ENCODE measurements around the gene SEMA3G.

Gene SEMA3G

GRCh38 chr3:52489453-52489852 is 44.5 kb upstream of the SEMA3G start:
- no peak overlapping the region for H3K27ac ChIP-seq
- TF ChIP-seq CTCF (conservative IDR thresholded peaks at IDR 0.05) (no peak), ZFX (IDR thresholded peaks at IDR 0.05) (no peak)

- TF ChIP-seq CTCF (conservative IDR thresholded peaks at IDR 0.05) (no peak), ZFX (IDR thresholded peaks at IDR 0.05) (no peak)
- H3K27ac ChIP-seq, result no peak overlapping the region
These were observed 43.8 kb upstream of the SEMA3G start for GRCh38 chr3:52488746-52489145.

- no peak overlapping the region for H3K27ac ChIP-seq
These were observed 43.1 kb upstream of the SEMA3G start for GRCh38 chr3:52487788-52488691.

GRCh38 chr3:52487050-52487787 is 42.3 kb upstream of the SEMA3G start:
- H3K27ac ChIP-seq, result no peak overlapping the region
- TF ChIP-seq CTCF (conservative IDR thresholded peaks at IDR 0.05) (no peak), ZFX (IDR thresholded peaks at IDR 0.05) (no peak)

More at GRCh38 chr3:52487788-52488691, 43.1 kb upstream of the SEMA3G start:
- TF ChIP-seq CTCF (conservative IDR thresholded peaks at IDR 0.05), result no peak
- TF ChIP-seq ZFX (IDR thresholded peaks at IDR 0.05), result no peak

- TF ChIP-seq CTCF (conservative IDR thresholded peaks at IDR 0.05) (no peak), ZFX (IDR thresholded peaks at IDR 0.05) (no peak)
- H3K27ac ChIP-seq, result no peak overlapping the region
These were observed 40.0 kb upstream of the SEMA3G start for GRCh38 chr3:52484680-52485461.

- H3K27ac ChIP-seq, result no peak overlapping the region
- no peak for TF ChIP-seq CTCF (conservative IDR thresholded peaks at IDR 0.05)
- TF ChIP-seq ZFX (IDR thresholded peaks at IDR 0.05), result no peak
These were observed 38.9 kb upstream of the SEMA3G start for GRCh38 chr3:52483577-52484381.

Data from C4-2B (cell line).